Keratinocyte (primary cell): ENCODE data around the gene MRS2. TPM values are rescaled to one million over a fixed set of nuclear protein-coding genes. Genes with fewer than 3 reads are reported as not detected.

Source experiments
- DNase-seq: peaks from one replicate; pipeline ENCODE4 v3.0.0-alpha.2; 2011; ENCODE audit warnings: low read depth, missing footprints, low spot score
- FAIRE-seq: peaks from 2 replicates; lab custom pipeline; 2011; peaks lifted over from hg19 to GRCh38; lab: Jason Lieb, UNC
- H2AFZ ChIP-seq: 2 replicates; pipeline ENCODE4 v1.6.0; 2012; ENCODE audit warnings: low read length, control low read depth, inconsistent platforms; ENCODE audit not compliant: control insufficient read depth
- H3K27ac ChIP-seq: 2 replicates; pipeline ENCODE4 v1.5.1; 2011; ENCODE audit warnings: low read length; ENCODE audit not compliant: control insufficient read depth, insufficient read depth
- H3K27me3 ChIP-seq: 3 replicates; pipeline ENCODE4 v1.6.0; 2011; ENCODE audit warnings: low read length; ENCODE audit not compliant: control insufficient read depth, insufficient read depth; ENCODE audit errors: extremely low read depth
- H3K36me3 ChIP-seq, 2 experiments: 2 replicates in 1 of 2; 3 replicates in 1 of 2; pipeline ENCODE4 v1.5.1; 2011; ENCODE audit warnings: low read length in 2 of 2, mild to moderate bottlenecking in 1 of 2; ENCODE audit not compliant: control insufficient read depth in 2 of 2, insufficient read depth in 2 of 2; ENCODE audit errors: extremely low read depth in 1 of 2
- H3K4me1 ChIP-seq: 3 replicates; pipeline ENCODE4 v1.5.1; 2011; ENCODE audit warnings: low read length; ENCODE audit not compliant: control insufficient read depth, insufficient read depth; ENCODE audit errors: extremely low read depth
- H3K4me2 ChIP-seq: 3 replicates; pipeline ENCODE4 v1.6.0; 2011; ENCODE audit warnings: low read depth, low read length; ENCODE audit not compliant: control insufficient read depth, insufficient read depth; ENCODE audit errors: extremely low read depth
- H3K4me3 ChIP-seq, 3 experiments: fragments of 200-600 bp in 1 of 3; sonication (generic) in 1 of 3; 2 replicates in 2 of 3; 3 replicates in 1 of 3; pipeline ENCODE4 v1.5.1; 2011 to 2016; ENCODE audit warnings: low read length in 3 of 3, mild to moderate bottlenecking in 3 of 3, control low read depth in 2 of 3, inconsistent platforms in 1 of 3, low read depth in 1 of 3, mixed read lengths in 1 of 3, mixed run types in 1 of 3, moderate library complexity in 1 of 3; ENCODE audit not compliant: control insufficient read depth in 2 of 3, insufficient read depth in 2 of 3; ENCODE audit errors: extremely low read depth in 1 of 3
- H3K79me2 ChIP-seq: 2 replicates; pipeline ENCODE4 v1.6.0; 2012; ENCODE audit warnings: low read length; ENCODE audit not compliant: control insufficient read depth, insufficient read depth
- H3K9ac ChIP-seq: 3 replicates; pipeline ENCODE4 v1.6.0; 2011; ENCODE audit warnings: low read length; ENCODE audit not compliant: control insufficient read depth, insufficient read depth; ENCODE audit errors: extremely low read depth
- H3K9me1 ChIP-seq: 3 replicates; pipeline ENCODE4 v1.6.0; 2011; ENCODE audit warnings: low read length; ENCODE audit not compliant: control insufficient read depth, insufficient read depth; ENCODE audit errors: extremely low read depth
- H3K9me3 ChIP-seq: 2 replicates; pipeline ENCODE4 v1.5.1; 2012; ENCODE audit warnings: low read depth, low read length; ENCODE audit not compliant: control insufficient read depth
- H4K20me1 ChIP-seq: 3 replicates; pipeline ENCODE4 v1.6.0; 2011; ENCODE audit warnings: low read length; ENCODE audit not compliant: control insufficient read depth, insufficient read depth; ENCODE audit errors: extremely low read depth
- EZH2 ChIP-seq: IDR thresholded peaks from one replicate; pipeline ENCODE4 v1.6.1; 2012; ENCODE audit warnings: inconsistent platforms, mild to moderate bottlenecking, low read length, moderate library complexity
- dilution Hi-C: fragments of 300-500 bp; cut with MboI; formaldehyde crosslinking; loops from one replicate; pipeline ENCODE4 v1.7.0; 2020; ENCODE audit warnings: low sequenced_read_pairs; ENCODE audit not compliant: extremely low pct_ligation_motif_present
- polyA plus RNA-seq, 5 experiments: library from polyadenylated mRNA; depleted of rRNA in 3 of 5; stranded (reverse) in 3 of 5; stranded (forward) in 1 of 5; unstranded in 1 of 5; fragments of >200 nt; gene quantifications; 1 replicate in 1 of 5; 2 replicates in 3 of 5; 3 replicates in 1 of 5; pipeline versions ENCODE4 v1.2.1 to v1.2.3, GENCODE V29; 2011 to 2012; ENCODE audit warnings: missing spikeins in 2 of 5, low read depth in 1 of 5, low replicate concordance in 1 of 5
- TF ChIP-seq, protein P1 (sequence below), 3 experiments: IDR thresholded peaks in 1 of 3; conservative IDR thresholded peaks in 1 of 3; optimal IDR thresholded peaks in 1 of 3; 2 replicates in 2 of 3; 3 replicates in 1 of 3; pipeline versions ENCODE3 to v1.5.1; 2011; ENCODE audit warnings: low read length in 3 of 3, mild to moderate bottlenecking in 3 of 3, moderate library complexity in 2 of 3, control low read depth in 1 of 3, inconsistent platforms in 1 of 3; ENCODE audit not compliant: insufficient read depth in 2 of 3; ENCODE audit errors: extremely low read depth in 1 of 3

The MRS2 gene
- polyA plus RNA-seq, 1 donor (not counting 4 experiments of a cell fraction or from before 2014, with no cell fraction given) = 26.9 TPM

DNA sequence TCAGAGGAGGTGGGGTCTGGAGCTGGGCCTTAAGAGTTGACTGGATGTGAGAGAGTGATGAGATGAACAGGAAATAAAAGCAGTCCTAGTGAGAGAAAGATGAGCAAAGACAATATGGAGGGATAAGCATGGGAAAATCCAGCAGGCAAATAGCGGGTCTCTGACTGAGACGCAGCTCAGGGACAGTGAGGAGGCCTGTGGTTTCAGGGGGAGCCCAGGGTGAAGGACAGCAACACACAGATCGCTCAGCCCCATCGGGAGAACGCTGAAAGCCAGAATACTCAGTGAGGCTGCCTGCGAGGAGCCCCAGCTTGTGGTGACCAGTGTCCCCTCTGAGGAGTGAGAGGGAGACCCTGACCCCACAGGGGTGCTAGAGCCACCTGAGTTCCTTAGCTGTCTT is 28.1 kb upstream of the MRS2 start:
- H3K4me2 ChIP-seq = no peak overlapping the region
- no peak overlapping the region for H3K27ac ChIP-seq
- dilution Hi-C loops = loop anchor here (25.0 kb wide), 1 partner anchor 87 kb away; no protein-coding TSS in a partner anchor
- no peaks in the 10 kb centered on the region for H3K9me3 ChIP-seq
- no peak for TF ChIP-seq EZH2
- TF ChIP-seq, protein P1, sequence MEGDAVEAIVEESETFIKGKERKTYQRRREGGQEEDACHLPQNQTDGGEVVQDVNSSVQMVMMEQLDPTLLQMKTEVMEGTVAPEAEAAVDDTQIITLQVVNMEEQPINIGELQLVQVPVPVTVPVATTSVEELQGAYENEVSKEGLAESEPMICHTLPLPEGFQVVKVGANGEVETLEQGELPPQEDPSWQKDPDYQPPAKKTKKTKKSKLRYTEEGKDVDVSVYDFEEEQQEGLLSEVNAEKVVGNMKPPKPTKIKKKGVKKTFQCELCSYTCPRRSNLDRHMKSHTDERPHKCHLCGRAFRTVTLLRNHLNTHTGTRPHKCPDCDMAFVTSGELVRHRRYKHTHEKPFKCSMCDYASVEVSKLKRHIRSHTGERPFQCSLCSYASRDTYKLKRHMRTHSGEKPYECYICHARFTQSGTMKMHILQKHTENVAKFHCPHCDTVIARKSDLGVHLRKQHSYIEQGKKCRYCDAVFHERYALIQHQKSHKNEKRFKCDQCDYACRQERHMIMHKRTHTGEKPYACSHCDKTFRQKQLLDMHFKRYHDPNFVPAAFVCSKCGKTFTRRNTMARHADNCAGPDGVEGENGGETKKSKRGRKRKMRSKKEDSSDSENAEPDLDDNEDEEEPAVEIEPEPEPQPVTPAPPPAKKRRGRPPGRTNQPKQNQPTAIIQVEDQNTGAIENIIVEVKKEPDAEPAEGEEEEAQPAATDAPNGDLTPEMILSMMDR (optimal IDR thresholded peaks at IDR 0.05 in 1 of 3, IDR thresholded peaks at IDR 0.05 in 1 of 3, conservative IDR thresholded peaks at IDR 0.05 in 1 of 3; ENCODE audit: extremely low read depth in 1 of 3, insufficient read depth in 2 of 3, low read length in 3 of 3) = no peak
- H3K79me2 ChIP-seq = no peaks in the 10 kb centered on the region
- no peaks in the 10 kb centered on the region for H3K4me1 ChIP-seq
- no peak for DNase-seq
- H3K4me3 ChIP-seq = no peak overlapping the region
- no peaks in the 10 kb centered on the region for H3K27me3 ChIP-seq
- no peaks in the 10 kb centered on the region for H3K9me1 ChIP-seq
- no peaks in the 10 kb centered on the region for H4K20me1 ChIP-seq
- H3K36me3 ChIP-seq = no peaks in the 10 kb centered on the region
- no peak for FAIRE-seq
- H3K9ac ChIP-seq = no peak overlapping the region
- no peak overlapping the region for H2AFZ ChIP-seq

DNA sequence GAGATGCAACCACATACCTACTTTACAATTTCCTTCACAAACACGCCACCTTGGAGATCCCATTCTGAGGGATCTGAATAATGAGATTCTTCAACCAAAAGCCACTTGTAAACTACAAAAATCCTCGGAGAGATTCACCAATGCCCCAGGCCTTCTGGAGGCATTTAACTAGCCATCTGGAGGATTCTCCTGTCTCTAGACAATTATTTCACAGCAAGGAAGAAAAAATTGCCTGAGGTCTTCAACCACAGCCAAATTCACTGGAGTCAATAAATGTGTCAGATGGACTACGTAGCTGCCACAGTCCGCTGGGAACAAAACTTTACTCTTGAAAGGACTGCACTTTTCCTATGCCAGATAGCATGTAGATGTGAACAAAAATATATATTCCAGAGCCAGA is 25.9 kb upstream of the MRS2 start:
- no peak for FAIRE-seq
- Histone ChIP-seq H3K4me3 (no peak overlapping the region), H3K9me3 (no peaks in the 10 kb centered on the region)

More for the DNA sequence above, 25.9 kb upstream of the MRS2 start:
- TF ChIP-seq, protein P1 (optimal IDR thresholded peaks at IDR 0.05 in 1 of 3, IDR thresholded peaks at IDR 0.05 in 1 of 3, conservative IDR thresholded peaks at IDR 0.05 in 1 of 3; ENCODE audit: extremely low read depth in 1 of 3, insufficient read depth in 2 of 3, low read length in 3 of 3) = no peak
- no peak for TF ChIP-seq EZH2
- H3K4me2 ChIP-seq = no peak overlapping the region
- H3K27ac ChIP-seq = no peak overlapping the region
- no peaks in the 10 kb centered on the region for H4K20me1 ChIP-seq
- no peaks in the 10 kb centered on the region for H3K79me2 ChIP-seq
- H2AFZ ChIP-seq = no peak overlapping the region
- no peaks in the 10 kb centered on the region for H3K9me1 ChIP-seq
- no peaks in the 10 kb centered on the region for H3K4me1 ChIP-seq
- no peak overlapping the region for H3K9ac ChIP-seq
- H3K27me3 ChIP-seq = no peaks in the 10 kb centered on the region
- dilution Hi-C loops = loop anchor here (25.0 kb wide), 1 partner anchor 90 kb away; no protein-coding TSS in a partner anchor
- DNase-seq = no peak
- H3K36me3 ChIP-seq = no peaks in the 10 kb centered on the region
